HG02840 (cell line): ENCODE data around the gene FCHO2.
"Not testable (repeated sequence)": the region's sequence is repeated elsewhere in the genome, so short reads cannot be mapped to it uniquely, and the experiment has no call there.

Experiments used
- ATAC-seq: cut with Tn5 transposase; IDR thresholded peaks from one replicate; pipeline ENCODE4 v1.9.1; 2021; ENCODE audit warnings: mild to moderate bottlenecking, moderate library complexity, moderate number of reproducible peaks; ENCODE audit not compliant: unreplicated experiment, low FRiP score

Gene FCHO2

DNA sequence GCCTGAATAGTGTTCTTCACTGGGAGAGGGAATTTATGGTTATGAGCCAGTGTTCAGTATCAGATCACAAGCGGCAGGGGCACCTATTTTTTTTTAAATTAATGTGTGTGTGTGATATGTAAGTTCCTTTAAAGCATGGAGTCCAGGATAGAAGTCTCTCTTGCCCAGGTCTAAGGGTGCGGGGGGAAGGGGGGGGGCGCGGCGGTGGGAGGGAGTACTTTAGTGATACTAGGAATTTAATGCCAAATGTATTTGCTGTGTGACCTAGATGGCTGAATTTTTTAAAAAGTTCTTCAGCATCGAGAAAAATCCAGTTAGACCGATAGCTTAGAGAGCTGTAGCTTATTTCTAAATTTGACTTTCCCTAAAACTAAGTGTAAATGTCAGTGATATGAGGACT, 1.5 kb upstream of the FCHO2 start:
- no peak for ATAC-seq

DNA sequence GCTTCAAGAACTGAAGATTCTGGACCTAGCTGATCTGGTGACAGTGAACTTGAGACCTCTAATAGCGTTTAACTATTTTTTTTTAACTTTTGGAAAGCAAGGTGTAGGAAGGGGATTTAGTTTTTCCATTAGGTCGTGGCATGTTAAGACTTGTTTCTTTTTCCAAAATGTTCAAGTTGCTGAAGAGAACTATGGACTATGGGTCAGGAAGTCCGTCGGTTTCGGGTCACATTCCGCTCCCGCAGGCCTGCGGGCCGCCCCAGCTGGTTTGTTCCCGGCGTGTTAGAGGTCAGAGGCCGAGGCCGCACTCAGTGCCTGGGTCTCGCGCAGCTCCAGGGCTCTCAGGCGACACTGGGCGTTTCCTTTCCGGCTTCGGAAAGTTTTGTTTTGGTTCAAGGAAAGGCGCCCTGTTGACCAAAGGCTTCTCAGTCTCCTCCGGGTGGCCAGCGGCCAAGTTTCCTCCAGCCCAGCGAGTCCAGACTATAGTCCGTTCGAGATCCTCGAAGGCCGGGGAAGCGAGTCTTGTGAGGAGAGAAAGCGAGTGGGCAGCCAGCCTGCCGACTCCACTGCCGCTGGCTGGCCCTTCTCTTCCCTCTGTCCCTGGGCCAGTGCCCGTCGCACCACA, 586 bp upstream of the FCHO2 start:
- peak; percentile 33 for ATAC-seq

DNA sequence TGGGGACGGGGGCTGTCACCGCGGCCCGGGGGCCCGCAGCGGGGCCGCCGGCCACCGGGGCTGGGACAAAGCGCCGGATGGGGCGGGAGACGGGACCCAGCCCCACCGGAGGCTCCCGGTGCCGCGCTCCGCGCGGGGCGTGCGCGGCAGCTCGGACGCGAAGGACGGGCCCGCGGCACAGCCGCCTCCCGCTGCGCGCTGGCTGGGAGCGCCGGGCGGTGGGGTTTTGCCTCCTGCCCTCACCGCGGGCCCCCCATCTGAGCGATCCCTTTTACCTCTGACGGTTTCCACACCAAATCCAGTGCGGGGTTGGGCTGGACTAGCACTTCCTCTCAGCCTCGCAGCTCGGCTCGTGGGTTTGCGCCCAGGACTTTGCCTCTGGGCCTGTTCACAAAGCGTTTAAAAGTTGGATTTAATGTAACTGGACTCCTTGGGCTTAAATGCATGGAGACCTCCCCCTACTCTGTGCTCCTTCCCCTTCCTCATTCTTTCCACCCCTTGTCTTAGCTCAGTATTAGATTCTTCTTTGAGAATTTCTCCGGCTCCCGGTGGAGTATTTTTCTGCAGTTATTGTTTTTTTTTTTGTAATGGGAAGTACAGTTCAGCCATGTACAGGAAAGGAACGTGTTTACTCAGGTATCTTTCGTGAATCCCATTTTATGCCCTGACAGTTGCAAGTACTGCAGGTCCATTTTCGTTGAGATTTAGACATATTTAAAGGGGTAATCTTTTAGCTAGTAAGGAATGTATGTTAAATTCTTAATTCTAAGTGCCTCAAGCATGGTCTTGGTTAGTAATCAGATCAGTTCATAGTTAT, 691 bp downstream of the FCHO2 start:
- ATAC-seq = peak; percentile 42

DNA sequence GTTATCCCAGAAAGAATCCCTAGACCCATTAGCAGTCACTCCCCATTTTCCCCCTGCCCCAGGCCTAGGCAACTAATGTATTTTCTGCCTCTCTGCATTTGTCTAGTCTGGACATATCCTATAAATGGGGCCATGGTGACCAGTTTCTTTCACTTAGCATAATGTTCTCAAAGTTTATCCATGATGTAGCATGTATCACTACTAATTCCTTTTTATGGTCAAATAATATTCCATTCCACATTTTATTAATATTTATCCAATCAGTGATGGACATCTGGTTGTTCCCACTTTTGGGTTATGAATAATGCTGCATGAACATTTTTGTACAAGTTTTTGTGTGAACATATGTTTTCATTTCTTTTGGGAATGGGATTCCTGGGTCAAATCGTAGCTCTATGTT, 1.5 kb downstream of the FCHO2 start:
- ATAC-seq = no peak

DNA sequence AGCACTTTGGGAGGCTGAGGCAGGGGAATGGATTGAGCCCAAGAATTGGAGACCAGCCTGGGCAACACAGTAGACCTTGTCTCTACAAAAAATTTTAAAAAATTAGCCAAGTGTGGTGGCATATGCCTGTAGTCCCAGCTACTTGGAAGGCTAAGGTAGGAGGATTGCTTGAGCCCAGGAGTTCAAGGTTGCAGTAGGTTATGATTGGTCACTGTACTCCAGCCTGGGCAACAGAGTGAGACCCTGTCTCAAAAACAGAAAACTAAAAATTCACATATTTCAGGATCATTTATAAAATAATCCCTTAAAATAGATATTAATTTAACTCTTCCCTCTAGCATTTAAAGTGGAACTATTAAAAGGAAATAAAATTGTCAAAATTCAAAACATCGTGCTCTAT, 3.4 kb downstream of the FCHO2 start:
- ATAC-seq = no peak

DNA sequence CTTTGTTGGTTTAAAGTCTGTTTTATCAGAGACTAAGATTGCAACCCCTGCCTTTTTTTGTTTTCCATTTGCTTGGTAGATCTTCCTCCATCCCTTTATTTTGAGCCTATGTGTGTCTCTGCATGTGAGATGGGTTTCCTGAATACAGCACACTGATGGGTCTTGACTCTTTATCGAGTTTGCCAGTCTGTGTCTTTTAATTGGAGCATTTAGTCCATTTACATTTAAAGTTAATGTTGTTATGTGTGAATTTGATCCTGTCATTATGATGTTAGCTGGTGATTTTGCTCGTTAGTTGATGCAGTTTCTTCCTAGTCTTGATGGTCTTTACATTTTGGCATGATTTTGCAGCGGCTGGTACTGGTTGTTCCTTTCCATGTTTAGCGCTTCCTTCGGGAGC, 18.6 kb downstream of the FCHO2 start:
- not testable (repeated sequence) for ATAC-seq

DNA sequence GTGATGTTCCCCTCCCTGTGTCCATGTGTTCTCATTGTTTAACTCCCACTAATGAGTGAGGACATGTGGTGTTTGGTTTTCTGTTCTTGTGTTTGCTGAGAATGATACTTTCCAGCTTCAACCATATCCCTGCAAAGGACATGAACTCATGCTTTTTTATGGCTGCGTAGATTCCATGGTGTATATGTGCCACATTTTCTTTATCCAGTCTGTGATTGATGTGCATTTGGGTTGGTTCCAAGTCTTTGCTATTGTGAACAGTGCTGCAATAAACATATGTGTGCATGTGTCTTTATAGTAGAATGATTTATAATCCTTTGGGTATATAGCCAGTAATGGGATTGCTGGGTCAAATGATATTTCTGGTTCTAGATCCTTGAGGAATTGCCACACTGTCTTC, 21.0 kb downstream of the FCHO2 start:
- not testable (repeated sequence) for ATAC-seq

DNA sequence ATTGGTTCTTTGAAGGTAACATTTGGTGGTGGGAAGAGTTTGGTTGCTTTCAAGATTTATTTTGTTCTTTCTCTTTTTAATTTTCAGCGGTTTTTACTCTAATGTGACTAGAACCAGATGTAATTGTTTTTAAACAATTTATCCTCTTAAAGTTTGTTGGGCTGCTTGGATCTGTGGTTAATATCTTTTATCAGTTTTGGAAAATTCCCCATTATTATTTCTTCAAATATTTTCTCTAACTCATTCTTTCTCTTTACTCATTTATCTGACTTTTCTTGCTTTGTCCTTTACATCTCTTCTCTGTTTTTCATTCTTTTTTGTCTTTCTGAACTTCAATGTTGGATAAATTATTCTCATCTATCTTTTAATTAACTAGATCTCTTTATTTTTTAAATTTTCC, 29.9 kb downstream of the FCHO2 start:
- ATAC-seq = no peak

DNA sequence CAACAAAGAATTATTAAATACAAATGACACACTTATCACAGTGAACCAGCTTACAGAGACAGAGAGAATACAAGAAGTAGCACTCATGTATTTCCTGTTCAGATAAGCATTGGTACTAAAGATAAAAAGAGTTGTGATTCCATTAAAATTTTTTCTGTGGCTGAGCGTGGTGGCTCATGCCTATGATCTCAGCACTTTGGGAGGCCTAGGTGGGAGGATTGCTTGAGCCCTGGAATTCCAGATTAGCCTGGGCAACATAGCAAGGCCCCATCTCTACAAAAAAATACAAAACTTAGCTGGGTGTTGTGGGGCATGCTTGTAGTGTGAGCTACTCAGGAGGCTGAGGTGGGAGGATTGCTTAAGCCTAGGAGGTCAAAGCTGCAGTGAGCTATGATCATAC, 32.9 kb downstream of the FCHO2 start:
- no peak for ATAC-seq

DNA sequence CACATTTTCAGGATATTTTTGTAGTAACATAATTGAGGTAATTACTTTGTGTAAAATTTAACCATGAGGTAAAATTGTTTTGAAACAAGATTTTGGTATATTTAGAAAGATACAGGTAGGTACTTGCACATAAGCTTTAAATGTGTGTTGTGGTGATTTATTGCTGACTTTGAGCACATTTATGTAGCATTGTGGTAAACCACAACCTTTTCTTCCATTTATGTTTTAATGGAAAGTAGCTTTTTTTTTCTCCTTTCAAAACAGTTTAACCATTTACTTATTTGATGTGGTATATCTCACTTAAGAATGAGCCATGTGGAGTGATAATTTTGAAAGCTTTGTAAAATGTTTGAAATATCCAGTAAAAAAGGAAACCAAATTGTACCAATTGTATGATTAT, 35.6 kb downstream of the FCHO2 start:
- no peak for ATAC-seq

DNA sequence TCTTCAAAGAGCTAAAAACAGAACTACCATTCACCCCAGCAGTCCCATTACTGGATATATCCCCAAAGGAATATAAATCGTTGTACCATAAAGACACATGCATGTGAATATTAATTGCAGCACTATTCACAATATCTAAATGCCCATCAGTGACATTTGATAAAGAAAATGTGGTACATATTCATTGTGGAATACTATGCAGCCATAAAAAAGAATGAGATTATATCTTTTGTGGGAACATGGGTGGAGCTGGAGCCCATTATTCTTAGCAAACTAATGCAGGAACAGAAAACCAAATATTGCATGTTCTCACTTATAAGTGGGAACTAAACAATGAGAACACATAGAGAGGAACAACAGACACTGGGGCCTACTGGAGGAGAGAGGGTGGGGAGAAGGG, 38.7 kb downstream of the FCHO2 start:
- ATAC-seq = no peak

DNA sequence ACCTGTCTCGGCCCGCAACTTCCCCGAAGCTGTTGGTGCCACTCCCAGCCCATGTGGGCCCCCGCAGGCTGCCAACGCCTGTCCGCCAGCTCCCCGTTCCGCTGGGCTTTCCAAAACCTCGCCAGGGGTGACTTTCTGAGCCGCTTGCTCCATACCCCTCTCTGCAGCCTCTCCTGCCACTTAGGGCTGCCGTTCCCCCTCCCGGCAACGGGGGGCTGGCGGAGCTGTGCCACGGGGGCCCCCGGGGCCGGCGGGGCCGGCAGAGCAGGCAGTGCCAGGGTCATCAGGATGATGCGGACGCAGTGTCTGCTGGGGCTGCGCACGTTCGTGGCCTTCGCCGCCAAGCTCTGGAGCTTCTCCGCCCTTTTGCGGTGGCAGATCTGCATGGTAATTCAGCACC, 40.8 kb downstream of the FCHO2 start:
- ATAC-seq = no peak

DNA sequence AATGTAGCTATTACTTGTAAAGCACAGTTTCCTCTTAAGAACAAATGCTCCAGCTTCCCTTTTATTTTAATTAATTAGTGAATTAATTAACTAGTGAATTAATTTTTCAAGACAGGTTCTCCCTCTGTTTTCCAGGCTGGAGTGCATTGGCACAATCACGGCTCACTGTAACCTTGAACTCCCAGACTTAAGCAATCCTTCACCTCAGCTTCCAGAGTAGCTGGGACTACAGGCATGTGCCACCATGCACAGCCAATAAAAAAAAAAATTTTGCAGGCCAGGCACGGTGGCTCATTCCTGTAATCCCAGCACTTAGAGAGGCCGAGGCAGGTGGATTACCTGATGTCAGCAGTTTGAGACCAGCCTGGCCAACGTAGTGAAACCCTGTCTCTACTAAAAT, 44.1 kb downstream of the FCHO2 start:
- no peak for ATAC-seq

DNA sequence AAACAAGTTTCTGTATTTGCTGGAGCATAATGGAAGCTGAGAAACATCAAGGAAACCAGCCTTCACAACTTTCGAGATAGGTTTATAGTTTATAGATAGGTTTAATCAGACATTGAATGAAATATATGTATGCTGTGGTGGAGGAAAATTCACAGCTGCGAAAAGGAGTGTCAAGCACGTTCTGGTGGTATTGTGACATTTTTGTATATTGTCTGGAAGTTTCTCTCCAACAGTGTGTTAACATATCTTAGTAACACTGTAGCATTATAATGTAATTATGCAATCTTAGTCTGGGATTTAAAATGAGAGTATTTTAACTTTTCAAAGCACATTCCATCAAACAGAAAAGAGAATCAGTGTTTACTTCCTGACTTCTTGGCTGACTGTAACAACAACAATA, 50.0 kb downstream of the FCHO2 start:
- ATAC-seq = no peak

DNA sequence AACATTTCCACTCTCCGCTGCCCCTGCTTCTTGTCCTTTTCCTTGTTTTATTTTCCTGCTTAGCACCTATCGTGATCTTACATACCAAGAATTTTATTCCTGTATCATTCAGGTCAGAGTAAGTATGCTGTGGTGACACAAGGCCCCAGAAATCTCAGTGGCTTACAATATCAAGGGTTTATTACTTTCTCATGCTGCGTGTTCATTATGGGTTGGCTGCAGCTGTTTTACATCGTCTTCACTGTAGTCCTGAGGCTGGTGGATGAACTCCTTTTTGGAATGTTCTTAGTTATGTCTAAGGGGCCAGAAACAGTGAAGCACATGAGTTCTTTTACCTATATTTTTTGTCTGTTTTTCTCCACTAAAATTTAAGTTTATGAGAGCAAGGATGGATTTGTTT, 51.2 kb downstream of the FCHO2 start:
- no peak for ATAC-seq

DNA sequence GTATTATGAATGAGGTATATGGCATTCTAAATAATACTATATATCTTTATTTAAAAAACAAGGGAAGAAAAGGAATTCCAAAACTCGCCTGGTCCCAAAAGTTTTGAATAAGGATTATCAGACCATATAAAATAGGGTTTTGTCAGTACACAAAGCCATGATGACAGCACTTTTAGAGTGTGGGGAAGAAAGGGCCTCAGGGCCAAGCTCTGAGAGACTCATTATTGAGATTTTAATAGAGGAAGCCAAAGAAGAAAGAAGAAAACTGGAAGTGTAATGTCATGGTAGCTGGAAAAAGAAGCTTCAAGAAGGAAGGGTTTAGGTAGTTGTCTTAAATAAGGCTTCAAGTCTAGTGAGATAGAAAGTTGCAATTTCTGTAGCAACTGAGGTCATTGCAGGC, 53.0 kb downstream of the FCHO2 start:
- ATAC-seq = no peak

DNA sequence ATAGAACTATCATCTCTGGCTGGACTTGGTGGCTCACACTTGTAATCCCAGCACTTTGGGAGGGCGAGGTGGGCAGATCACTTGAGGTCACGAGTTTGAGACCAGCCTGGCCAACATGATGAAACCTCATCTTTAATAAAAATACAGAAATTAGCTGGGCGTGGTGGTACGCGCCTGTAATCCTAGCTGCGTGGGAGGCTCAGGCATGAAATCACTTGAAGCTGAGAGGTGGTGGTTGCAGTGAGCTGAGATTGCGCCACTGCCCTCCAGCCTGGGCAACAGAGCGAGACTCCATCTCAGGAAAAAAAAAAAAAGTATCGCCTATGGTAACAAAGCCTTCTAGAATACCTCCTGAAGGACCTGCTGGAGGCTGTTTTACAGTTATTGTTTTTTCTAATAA, 55.8 kb downstream of the FCHO2 start:
- ATAC-seq = not testable (repeated sequence)

DNA sequence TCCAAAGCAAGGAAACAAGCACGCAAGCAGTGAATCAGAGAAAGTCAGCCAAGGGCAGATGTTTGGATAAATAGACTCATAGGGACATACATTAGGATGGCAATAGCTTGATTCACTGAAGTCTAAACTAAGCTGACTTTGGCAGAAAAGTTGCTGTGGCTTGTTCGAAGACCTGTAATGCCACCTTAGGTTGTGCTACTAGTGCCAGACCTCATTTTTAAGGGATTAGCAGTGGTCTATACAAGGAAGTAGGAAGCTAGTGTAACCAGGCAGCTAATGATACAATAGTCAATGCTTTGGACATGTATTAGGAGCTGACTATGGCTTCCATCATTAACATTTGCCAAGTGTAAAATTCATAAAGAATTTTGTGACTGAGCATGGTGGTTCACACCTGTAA, 63.1 kb downstream of the FCHO2 start:
- ATAC-seq = no peak

DNA sequence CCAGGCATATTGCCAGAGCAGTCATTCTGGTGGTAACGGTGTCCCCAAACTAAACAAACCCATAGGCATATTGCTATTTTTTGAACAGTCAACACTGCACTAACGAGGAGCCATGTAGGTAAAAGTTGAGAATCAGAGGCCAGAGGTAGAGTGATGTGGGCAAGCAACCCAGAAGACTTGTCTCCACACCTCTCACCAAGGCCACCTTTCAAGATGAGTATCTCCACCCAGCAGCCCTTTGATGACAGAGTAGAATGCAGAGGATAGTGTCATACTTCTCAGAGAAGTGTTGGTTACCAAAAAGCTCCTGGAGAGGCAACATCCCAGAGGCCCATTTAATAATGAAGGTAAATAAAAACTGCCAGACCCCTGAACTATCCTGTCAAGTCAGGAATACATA, 63.9 kb downstream of the FCHO2 start:
- no peak for ATAC-seq

DNA sequence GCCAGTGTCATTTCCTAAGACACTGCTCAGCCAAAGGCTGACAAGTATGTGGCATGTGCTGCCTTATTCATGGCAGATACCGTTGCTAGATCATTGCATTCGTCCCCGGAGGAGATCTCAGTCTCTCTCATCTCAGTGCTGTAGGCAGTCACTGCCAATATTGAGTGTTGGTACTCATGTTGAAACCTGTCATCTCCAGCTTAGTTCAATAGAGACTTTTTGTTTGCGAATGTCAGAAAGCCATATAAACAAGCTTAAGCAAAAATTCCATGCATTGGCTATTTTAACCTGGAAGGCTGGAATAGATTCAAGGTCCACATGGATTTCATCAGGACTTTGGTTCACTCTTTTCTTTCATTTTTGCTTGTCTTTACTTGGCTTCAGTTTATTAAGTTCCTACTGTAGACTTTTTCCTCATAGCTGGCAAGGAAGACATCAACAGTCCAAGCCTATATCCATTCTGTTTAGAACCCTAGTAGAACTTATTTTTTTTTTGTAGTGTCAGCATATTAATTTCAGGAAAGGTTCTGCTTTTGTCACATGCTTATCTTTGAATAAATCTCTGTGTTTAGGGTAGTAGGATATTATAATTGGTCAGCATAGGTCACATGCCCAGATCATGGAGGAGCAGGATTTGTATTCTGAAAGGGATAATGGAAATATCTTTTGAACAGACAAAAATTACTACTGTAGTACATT, 66.8 kb downstream of the FCHO2 start:
- ATAC-seq = no peak

DNA sequence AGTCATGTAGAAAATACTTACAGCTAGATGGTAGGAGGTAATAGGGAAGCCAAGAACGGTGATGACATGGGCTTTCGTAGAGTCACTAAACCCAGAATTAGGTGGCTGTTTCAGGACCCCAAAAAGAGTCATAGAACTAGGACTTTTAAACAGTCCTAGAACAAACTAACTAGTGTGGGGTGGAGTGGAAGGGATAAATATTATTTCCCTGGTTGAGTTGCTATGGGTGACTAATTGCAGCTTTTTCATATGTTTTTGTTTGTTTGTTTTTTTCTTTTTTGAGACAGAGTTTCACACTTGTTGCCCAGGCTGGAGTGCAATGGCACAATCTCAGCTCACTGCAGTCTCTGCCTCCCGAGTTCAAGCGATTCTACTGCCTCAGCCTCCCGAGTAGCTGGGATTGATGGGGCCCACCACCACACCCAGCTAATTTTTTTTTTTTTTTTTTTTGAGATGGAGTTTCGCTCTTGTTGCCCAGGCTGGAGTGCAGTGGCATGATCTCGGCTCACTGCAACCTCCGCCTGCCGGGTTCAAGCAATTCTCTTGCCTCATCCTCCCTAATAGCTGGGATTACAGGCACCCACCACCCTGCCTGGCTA, 69.2 kb downstream of the FCHO2 start:
- ATAC-seq = not testable (repeated sequence)
